Neuron (in vitro differentiated cells): ENCODE measurements around the gene CASP10.
A peak's percentile ranks its signal among the peaks of the same experiment; 100 is the strongest.
"Not testable (repeated sequence)": the region's sequence is repeated elsewhere in the genome, so short reads cannot be mapped to it uniquely, and the experiment has no call there.

Experiments
- H2AFZ ChIP-seq: one replicate; pipeline ENCODE4 v1.6.1; 2013; ENCODE audit warnings: low read depth, mild to moderate bottlenecking, inconsistent platforms, low read length, moderate library complexity
- H3K27me3 ChIP-seq: one replicate; pipeline ENCODE4 v1.6.1; 2013; ENCODE audit warnings: low read length; ENCODE audit not compliant: insufficient read depth
- H3K36me3 ChIP-seq: one replicate; pipeline ENCODE4 v1.6.1; 2013; ENCODE audit warnings: low read length; ENCODE audit not compliant: insufficient read depth
- H3K4me1 ChIP-seq: one replicate; pipeline ENCODE4 v1.6.1; 2013; ENCODE audit warnings: low read length; ENCODE audit not compliant: insufficient read depth
- H3K4me3 ChIP-seq: 2 replicates; pipeline ENCODE4 v1.5.1; 2013; ENCODE audit warnings: mild to moderate bottlenecking, low read length, moderate library complexity
- H3K9me3 ChIP-seq: one replicate; pipeline ENCODE4 v1.6.1; 2013; ENCODE audit warnings: low read length

CASP10 gene

GRCh38 chr2:201149821-201150165, 33.1 kb upstream of the CASP10 start:
- H3K4me1 ChIP-seq, result peaks cover 30% of the 10 kb centered on the region

GRCh38 chr2:201150454-201151020, 32.4 kb upstream of the CASP10 start:
- Histone ChIP-seq H3K27me3 (no peaks in the 10 kb centered on the region), H3K36me3 (no peaks in the 10 kb centered on the region), H3K4me3 (no peak overlapping the region), H3K9me3 (no peaks in the 10 kb centered on the region), H2AFZ (no peak overlapping the region), H3K4me1 (peaks cover 30% of the 10 kb centered on the region)

More at GRCh38 chr2:201149821-201150165, 33.1 kb upstream of the CASP10 start:
- H3K4me3 ChIP-seq, H2AFZ ChIP-seq, H3K9me3 ChIP-seq, H3K27me3 ChIP-seq, H3K36me3 ChIP-seq: not testable (repeated sequence)

GRCh38 chr2:201151127-201151981, 31.6 kb upstream of the CASP10 start:
- peaks cover 30% of the 10 kb centered on the region for H3K4me1 ChIP-seq
- no peak overlapping the region for H3K4me3 ChIP-seq
- H3K36me3 ChIP-seq, result no peaks in the 10 kb centered on the region
- no peaks in the 10 kb centered on the region for H3K27me3 ChIP-seq
- H3K9me3 ChIP-seq, result no peaks in the 10 kb centered on the region
- no peak overlapping the region for H2AFZ ChIP-seq

- H3K9me3 ChIP-seq, result no peaks in the 10 kb centered on the region
- no peak overlapping the region for H3K4me3 ChIP-seq
- H3K4me1 ChIP-seq, result peaks cover 30% of the 10 kb centered on the region
- H3K36me3 ChIP-seq, result no peaks in the 10 kb centered on the region
- H3K27me3 ChIP-seq, result no peaks in the 10 kb centered on the region
- no peak overlapping the region for H2AFZ ChIP-seq
Measured at GRCh38 chr2:201152517-201152916, 30.4 kb upstream of the CASP10 start.

- H3K9me3 ChIP-seq, result no peaks in the 10 kb centered on the region
- no peaks in the 10 kb centered on the region for H3K27me3 ChIP-seq
- H3K36me3 ChIP-seq, result no peaks in the 10 kb centered on the region
- H3K4me3 ChIP-seq, result no peak overlapping the region
- H3K4me1 ChIP-seq, result peaks cover 34% of the 10 kb centered on the region
- no peak overlapping the region for H2AFZ ChIP-seq
Measured at GRCh38 chr2:201152999-201153815, 29.7 kb upstream of the CASP10 start.

GRCh38 chr2:201154615-201155399, 28.1 kb upstream of the CASP10 start:
- no peak overlapping the region for H3K4me3 ChIP-seq
- no peaks in the 10 kb centered on the region for H3K36me3 ChIP-seq
- peaks cover 20% of the 10 kb centered on the region for H3K4me1 ChIP-seq

GRCh38 chr2:201156036-201156435, 26.9 kb upstream of the CASP10 start:
- no peaks in the 10 kb centered on the region for H3K9me3 ChIP-seq
- no peak overlapping the region for H2AFZ ChIP-seq
- H3K36me3 ChIP-seq, result no peaks in the 10 kb centered on the region
- no peaks in the 10 kb centered on the region for H3K27me3 ChIP-seq
- no peak overlapping the region for H3K4me3 ChIP-seq
- H3K4me1 ChIP-seq, result peaks cover 10% of the 10 kb centered on the region

More at GRCh38 chr2:201154615-201155399, 28.1 kb upstream of the CASP10 start:
- H2AFZ ChIP-seq, result no peak overlapping the region
- H3K9me3 ChIP-seq, result no peaks in the 10 kb centered on the region
- no peaks in the 10 kb centered on the region for H3K27me3 ChIP-seq

- Histone ChIP-seq H3K27me3 (no peaks in the 10 kb centered on the region), H3K4me1 (peaks cover 6% of the 10 kb centered on the region), H3K4me3 (no peak overlapping the region), H2AFZ (no peak overlapping the region), H3K9me3 (no peaks in the 10 kb centered on the region), H3K36me3 (no peaks in the 10 kb centered on the region)
Measured at GRCh38 chr2:201156640-201157039, 26.3 kb upstream of the CASP10 start.

GRCh38 chr2:201157694-201158093, 25.2 kb upstream of the CASP10 start:
- Histone ChIP-seq H3K9me3 (no peaks in the 10 kb centered on the region), H2AFZ (peak overlapping the region; percentile 78), H3K4me1 (peaks cover 6% of the 10 kb centered on the region), H3K27me3 (no peaks in the 10 kb centered on the region), H3K36me3 (peaks cover 2% of the 10 kb centered on the region), H3K4me3 (no peak overlapping the region)

- H3K4me3 ChIP-seq, result no peak overlapping the region
- no peaks in the 10 kb centered on the region for H3K27me3 ChIP-seq
- no peaks in the 10 kb centered on the region for H3K9me3 ChIP-seq
- H2AFZ ChIP-seq, result peak overlapping the region; percentile 78
- H3K36me3 ChIP-seq, result peaks cover 2% of the 10 kb centered on the region
- peaks cover 6% of the 10 kb centered on the region for H3K4me1 ChIP-seq
Measured at GRCh38 chr2:201158111-201158929, 24.6 kb upstream of the CASP10 start.

- Histone ChIP-seq H3K27me3 (no peaks in the 10 kb centered on the region), H3K36me3 (peaks cover 8% of the 10 kb centered on the region), H3K4me3 (no peak overlapping the region), H3K4me1 (no peaks in the 10 kb centered on the region), H2AFZ (no peak overlapping the region), H3K9me3 (peaks cover 4% of the 10 kb centered on the region)
Measured at GRCh38 chr2:201164166-201164565, 18.8 kb upstream of the CASP10 start.

GRCh38 chr2:201167546-201167945, 15.4 kb upstream of the CASP10 start:
- Histone ChIP-seq H3K4me3 (no peak overlapping the region), H3K9me3 (peaks cover 4% of the 10 kb centered on the region), H3K4me1 (no peaks in the 10 kb centered on the region), H3K36me3 (peaks cover 8% of the 10 kb centered on the region), H3K27me3 (no peaks in the 10 kb centered on the region), H2AFZ (no peak overlapping the region)
